ENCODE data around the gene GRIK3.

The GRIK3 gene

DNA sequence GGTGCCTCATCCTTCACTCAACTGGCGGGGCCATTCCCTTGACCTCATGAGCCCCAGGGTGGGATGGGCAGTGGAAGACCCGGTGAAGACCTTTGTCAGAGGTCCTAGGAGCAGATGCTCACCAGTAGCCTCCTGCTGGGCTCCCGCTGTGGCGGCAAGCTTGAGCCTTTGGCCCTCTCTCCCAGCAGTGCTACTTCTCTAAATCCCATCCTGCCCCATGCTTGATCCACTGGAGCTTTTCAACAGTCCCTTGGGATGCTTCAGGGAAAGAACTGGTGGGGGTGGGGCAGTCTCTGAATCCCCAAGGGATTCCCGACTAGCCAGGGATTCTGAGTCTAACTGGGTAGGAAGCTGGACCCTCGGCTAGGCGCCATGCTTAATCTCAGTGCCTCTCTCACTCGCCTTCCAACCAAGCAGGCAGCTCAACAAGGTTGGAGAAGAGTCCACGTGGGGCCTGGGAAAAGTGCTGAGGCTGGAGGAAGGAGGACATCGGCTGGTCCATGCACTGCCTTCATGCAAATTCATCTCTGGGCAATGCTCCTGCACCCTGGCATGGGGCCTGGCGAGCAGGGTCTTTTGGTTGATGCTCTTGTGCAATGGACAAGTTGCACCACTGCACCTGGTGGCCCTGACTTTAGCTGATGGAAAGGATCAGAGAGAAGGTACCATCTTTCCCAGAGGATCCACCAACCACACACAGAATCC is 190.3 kb downstream of the GRIK3 start:
- TF ChIP-seq, protein P1, sequence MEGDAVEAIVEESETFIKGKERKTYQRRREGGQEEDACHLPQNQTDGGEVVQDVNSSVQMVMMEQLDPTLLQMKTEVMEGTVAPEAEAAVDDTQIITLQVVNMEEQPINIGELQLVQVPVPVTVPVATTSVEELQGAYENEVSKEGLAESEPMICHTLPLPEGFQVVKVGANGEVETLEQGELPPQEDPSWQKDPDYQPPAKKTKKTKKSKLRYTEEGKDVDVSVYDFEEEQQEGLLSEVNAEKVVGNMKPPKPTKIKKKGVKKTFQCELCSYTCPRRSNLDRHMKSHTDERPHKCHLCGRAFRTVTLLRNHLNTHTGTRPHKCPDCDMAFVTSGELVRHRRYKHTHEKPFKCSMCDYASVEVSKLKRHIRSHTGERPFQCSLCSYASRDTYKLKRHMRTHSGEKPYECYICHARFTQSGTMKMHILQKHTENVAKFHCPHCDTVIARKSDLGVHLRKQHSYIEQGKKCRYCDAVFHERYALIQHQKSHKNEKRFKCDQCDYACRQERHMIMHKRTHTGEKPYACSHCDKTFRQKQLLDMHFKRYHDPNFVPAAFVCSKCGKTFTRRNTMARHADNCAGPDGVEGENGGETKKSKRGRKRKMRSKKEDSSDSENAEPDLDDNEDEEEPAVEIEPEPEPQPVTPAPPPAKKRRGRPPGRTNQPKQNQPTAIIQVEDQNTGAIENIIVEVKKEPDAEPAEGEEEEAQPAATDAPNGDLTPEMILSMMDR (conservative IDR thresholded peaks at IDR 0.05; ENCODE audit: low read depth, low read length), result no peak
- no peak overlapping the region for H3K4me3 ChIP-seq (ENCODE audit: low read length)
- DNase-seq (ENCODE audit: low read depth), result no peak

- no peak for DNase-seq (ENCODE audit: low read depth)
- no peak overlapping the region for H3K4me3 ChIP-seq (ENCODE audit: low read length)
- TF ChIP-seq, protein P1 (conservative IDR thresholded peaks at IDR 0.05; ENCODE audit: low read depth, low read length), result no peak
These were observed 191.3 kb downstream of the GRIK3 start for GRCh38 chr1:36843027-36843426.

- no peak overlapping the region for H3K4me3 ChIP-seq (ENCODE audit: low read length)
- DNase-seq (ENCODE audit: low read depth), result no peak
- TF ChIP-seq, protein P1 (conservative IDR thresholded peaks at IDR 0.05; ENCODE audit: low read depth, low read length), result no peak
These were observed 191.9 kb downstream of the GRIK3 start for GRCh38 chr1:36842448-36842847.

DNA sequence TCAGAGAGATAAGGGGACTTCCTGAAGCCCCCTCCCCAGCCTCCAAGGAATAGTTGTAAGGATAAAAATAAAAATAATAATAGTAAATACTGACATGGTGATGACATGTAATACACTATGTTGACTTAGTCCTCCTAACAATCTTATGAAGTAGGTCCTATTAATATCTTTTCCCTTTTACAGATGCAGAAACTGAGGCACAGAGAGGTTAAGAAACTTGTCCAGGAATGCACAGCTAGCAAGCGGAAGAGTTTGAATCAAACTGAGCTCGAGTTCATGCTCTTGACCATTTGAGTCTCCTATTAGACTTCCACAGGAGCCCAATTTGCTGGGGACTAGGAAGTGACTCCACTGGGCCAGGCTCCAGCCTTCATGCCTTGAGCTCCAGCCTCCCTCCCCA is 194.8 kb downstream of the GRIK3 start:
- DNase-seq (ENCODE audit: low read depth), result no peak
- TF ChIP-seq, protein P1 (conservative IDR thresholded peaks at IDR 0.05; ENCODE audit: low read depth, low read length), result no peak
- no peak overlapping the region for H3K4me3 ChIP-seq (ENCODE audit: low read length)

GRCh38 chr1:36838888-36839287 is 195.4 kb downstream of the GRIK3 start:
- DNase-seq (ENCODE audit: low read depth), result no peak
- TF ChIP-seq, protein P1 (conservative IDR thresholded peaks at IDR 0.05; ENCODE audit: low read depth, low read length), result no peak
- H3K4me3 ChIP-seq (ENCODE audit: low read length), result no peak overlapping the region

GRCh38 chr1:36836916-36837315 is 197.4 kb downstream of the GRIK3 start:
- TF ChIP-seq, protein P1 (conservative IDR thresholded peaks at IDR 0.05; ENCODE audit: low read depth, low read length), result no peak
- no peak for DNase-seq (ENCODE audit: low read depth)
- no peak overlapping the region for H3K4me3 ChIP-seq (ENCODE audit: low read length)

DNA sequence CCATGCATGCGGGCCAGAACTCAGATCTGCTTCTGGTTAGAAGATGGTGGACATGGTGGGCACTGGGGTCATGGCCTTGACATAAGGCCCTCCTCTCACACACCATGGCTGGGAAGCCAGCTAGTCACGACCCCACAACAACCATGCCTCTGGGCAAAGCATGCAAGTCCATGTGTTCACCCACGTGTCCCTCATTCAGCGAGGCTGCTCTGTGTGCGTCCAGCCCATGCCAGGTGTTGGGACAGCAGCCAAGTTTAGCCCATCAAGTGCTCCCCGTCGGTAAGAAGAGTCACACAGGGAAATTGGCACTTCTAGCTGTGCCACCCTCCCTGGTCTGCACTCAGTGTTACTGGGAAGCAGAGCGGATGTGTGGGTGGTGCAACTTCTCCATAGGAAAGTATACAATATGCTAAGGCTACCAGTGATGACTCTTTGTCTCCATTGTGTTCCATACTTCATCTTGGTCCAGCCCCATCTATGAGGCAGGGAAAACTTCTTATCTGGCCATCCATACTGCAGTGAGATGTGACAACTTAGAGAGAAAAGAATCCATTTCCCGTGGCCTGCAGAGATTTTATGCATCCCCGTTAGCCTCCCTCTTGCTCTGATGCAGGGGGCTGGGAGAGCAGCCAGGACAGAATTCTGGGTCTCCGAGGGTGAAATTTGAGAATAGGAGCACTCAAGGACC is 198.0 kb downstream of the GRIK3 start:
- TF ChIP-seq, protein P1 (conservative IDR thresholded peaks at IDR 0.05; ENCODE audit: low read depth, low read length), result no peak
- H3K4me3 ChIP-seq (ENCODE audit: low read length), result no peak overlapping the region
- no peak for DNase-seq (ENCODE audit: low read depth)

Data from retinal pigment epithelial cell (primary cell).